ENCODE data around the gene SLX9.

SLX9 gene

DNA sequence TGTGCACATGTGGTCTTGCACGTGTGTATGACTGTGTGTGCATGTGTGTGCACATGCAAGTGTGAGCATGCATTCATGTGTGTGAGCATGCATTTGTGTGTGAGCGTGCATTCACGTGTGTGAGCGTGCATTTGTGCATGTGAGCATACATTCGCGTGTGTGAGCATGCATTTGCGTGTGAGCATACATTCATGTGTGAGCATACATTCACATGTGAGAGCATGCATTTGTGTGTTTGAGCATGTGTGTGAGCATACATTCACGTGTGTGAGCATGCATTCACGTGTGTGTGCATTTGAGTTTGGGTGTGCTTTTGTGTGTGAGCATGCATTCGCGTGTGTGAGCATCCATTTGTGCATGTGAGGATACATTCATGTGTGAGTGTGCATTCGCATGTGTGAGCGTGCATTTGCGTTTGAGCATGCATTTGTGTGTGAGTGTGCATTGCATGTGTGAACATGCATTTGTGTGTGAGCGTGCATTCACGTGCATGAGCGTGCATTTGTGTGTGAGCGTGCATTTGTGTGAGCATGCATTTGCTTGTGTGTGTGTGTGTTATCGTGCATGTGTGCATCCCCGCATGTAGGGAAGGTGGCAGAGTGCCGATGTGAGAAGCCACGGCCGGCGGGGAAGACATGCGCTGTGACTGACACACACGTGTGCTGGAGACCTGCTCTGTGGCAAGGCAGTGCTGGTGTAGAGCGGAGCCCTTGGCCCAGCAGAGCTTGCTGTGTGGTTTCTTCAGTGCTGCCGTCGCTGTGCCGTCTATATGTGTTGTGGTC lies 37.4 kb upstream of the SLX9 start:
- H3K4me3 ChIP-seq (replicated peaks; ENCODE audit: low read depth, low read length), result no peak overlapping the region
- TF ChIP-seq, protein P1, sequence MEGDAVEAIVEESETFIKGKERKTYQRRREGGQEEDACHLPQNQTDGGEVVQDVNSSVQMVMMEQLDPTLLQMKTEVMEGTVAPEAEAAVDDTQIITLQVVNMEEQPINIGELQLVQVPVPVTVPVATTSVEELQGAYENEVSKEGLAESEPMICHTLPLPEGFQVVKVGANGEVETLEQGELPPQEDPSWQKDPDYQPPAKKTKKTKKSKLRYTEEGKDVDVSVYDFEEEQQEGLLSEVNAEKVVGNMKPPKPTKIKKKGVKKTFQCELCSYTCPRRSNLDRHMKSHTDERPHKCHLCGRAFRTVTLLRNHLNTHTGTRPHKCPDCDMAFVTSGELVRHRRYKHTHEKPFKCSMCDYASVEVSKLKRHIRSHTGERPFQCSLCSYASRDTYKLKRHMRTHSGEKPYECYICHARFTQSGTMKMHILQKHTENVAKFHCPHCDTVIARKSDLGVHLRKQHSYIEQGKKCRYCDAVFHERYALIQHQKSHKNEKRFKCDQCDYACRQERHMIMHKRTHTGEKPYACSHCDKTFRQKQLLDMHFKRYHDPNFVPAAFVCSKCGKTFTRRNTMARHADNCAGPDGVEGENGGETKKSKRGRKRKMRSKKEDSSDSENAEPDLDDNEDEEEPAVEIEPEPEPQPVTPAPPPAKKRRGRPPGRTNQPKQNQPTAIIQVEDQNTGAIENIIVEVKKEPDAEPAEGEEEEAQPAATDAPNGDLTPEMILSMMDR (IDR thresholded peaks at IDR 0.05; ENCODE audit: low read length, missing control alignments), result no peak
- no peak for DNase-seq (ENCODE audit: low read depth)

DNA sequence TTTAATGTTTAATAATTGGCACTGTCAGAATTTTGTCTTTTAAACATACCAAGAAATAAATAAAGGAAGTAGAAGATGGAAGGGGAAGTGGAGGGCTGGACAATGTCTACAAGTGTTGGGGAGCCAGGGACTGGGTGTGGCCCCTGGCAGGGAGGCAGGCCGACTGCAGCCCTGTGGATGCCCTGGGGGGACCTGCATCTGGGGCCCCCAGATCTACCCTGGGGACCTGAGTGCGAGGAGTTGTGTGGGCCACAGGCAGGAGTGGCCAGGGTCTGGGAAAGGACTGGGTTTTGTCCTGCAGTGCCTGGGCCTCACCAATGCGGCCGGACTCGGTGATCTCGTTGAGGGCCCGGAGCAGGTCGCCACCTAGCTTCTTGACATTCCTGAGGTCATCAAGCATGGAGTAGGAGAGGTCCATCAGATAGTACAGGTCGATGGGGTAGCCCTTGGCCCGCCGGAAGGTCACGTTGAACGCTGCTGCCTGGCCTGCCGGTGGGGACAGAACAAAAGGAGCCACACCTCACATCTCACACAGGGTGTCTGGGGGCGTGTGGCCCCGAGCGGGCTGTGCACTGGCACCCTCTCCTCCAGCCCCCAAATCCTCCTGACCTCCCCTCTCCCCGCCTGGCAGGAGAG lies 36.7 kb upstream of the SLX9 start:
- no peak overlapping the region for H3K4me3 ChIP-seq (replicated peaks; ENCODE audit: low read depth, low read length)
- DNase-seq (ENCODE audit: low read depth), result no peak
- TF ChIP-seq, protein P1 (IDR thresholded peaks at IDR 0.05; ENCODE audit: low read length, missing control alignments), result no peak

DNA sequence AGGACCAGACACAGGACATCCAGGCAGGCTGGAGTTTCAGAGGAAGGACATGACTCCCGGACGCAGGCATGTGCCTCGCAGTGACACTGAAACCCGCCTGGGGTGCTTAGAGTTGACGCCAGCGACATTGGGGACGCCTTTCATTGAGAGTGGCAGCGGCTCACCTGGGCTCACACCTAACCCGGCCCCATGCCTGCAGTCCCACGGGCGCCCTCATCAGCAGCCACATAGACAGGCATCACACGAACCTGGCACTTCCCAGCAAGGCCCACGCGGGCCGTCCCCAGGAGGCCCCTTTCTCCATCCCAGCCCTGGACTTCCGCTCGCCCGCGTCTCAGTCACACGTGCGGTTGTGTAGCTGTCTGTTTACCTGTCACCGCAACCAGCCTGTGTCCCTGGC lies 36.1 kb upstream of the SLX9 start:
- DNase-seq (ENCODE audit: low read depth), result no peak
- TF ChIP-seq, protein P1 (IDR thresholded peaks at IDR 0.05; ENCODE audit: low read length, missing control alignments), result no peak
- no peak overlapping the region for H3K4me3 ChIP-seq (replicated peaks; ENCODE audit: low read depth, low read length)

DNA sequence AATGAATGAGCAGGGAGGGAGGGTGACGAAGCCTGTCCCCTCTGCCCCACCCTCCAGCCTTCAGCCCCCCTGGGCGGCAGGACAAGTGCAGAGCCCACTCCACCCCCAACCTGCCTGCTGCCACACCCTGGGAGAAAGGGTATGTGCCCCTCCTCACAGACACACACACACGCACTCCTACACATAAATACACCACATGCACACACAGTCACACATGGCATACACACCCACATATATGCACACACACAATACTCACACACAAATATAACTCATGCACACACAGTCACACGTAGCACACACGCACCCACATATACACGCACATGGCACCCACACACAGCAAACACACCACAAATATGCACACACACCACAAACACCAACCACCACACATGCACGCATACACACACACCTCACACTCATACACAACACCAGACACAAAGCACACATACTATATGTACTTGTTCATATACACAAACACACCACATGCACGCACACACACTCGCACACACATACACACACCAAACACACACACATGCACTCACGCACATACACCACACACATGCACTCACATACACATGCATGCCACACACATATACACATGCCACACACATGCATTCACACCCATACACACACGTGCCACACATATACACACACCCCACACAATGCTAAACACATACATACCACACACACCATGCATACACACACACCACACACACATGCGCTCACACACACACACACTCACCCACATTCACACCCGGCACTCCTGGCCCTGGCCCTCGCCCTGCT lies 35.5 kb upstream of the SLX9 start:
- DNase-seq (ENCODE audit: low read depth), result no peak
- TF ChIP-seq, protein P1 (IDR thresholded peaks at IDR 0.05; ENCODE audit: low read length, missing control alignments), result no peak
- H3K4me3 ChIP-seq (replicated peaks; ENCODE audit: low read depth, low read length), result no peak overlapping the region

DNA sequence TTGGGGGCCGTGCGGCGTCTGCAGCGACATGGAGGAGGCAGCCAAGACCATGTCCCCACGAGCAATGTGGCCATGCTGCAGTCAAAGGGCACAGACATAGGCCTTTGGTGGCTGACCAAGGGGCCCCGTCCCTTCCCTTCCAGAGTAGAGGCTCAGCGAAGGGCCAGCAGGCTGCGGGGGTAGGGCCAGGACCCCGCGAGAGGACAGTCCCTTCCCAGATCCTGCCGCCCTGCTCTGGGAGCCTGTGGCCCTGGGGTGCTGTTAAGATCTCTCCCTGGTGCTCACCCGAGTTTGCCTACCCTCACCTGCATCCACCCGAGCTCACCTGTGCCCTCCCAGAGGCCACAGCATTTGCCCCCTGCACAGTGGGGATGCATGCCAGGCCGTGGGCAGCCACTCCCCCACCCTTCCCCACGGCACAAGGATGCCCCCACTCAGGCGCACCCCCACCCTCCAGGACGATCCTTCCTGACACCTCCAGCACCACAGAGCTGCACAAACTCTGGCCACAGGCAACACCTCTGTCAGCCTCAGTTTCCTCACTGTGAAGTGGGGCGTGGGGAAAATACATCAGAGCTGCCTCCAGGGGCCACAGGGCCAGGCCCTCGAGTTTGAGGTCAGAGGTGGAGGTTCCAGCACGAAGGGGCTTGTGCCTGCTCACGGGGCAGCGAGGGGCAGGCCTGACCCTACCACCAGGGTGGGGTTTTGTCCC lies 34.7 kb upstream of the SLX9 start:
- H3K4me3 ChIP-seq (replicated peaks; ENCODE audit: low read depth, low read length), result no peak overlapping the region
- no peak for DNase-seq (ENCODE audit: low read depth)
- TF ChIP-seq, protein P1 (IDR thresholded peaks at IDR 0.05; ENCODE audit: low read length, missing control alignments), result no peak

DNA sequence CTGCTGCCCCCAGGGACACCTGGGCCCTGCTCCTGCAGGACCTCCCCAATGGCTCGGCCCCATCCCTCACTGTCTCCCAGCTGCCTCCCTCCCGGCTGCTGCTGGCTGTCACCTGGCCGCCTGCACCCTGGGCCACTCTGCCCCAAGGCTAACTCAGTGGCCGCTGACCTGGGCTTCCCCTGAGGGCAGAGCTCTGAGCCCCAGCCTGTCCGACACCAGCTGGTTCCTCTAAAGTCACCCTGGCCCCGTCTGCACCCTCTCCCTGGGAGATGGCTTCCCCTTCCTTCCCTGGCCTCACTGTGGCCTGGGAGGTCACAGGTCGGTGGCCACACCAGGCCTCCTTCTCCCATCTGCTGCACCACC lies 34.1 kb upstream of the SLX9 start:
- TF ChIP-seq, protein P1 (IDR thresholded peaks at IDR 0.05; ENCODE audit: low read length, missing control alignments), result no peak
- no peak for DNase-seq (ENCODE audit: low read depth)
- H3K4me3 ChIP-seq (replicated peaks; ENCODE audit: low read depth, low read length), result no peak overlapping the region

All from fibroblast of pulmonary artery (primary cell).